ENCODE results near the gene CKMT1A. TPM values are rescaled to one million over a fixed set of nuclear protein-coding genes. Genes with fewer than 3 reads are reported as not detected.
A peak's percentile ranks its signal among the peaks of the same experiment; 100 is the strongest.
"Not testable (repeated sequence)": the region's sequence is repeated elsewhere in the genome, so short reads cannot be mapped to it uniquely, and the experiment has no call there.

CKMT1A gene
- total and polyA plus RNA-seq, 2 of the 4 experiments (the other 2 are of a cell fraction) = not detected

DNA sequence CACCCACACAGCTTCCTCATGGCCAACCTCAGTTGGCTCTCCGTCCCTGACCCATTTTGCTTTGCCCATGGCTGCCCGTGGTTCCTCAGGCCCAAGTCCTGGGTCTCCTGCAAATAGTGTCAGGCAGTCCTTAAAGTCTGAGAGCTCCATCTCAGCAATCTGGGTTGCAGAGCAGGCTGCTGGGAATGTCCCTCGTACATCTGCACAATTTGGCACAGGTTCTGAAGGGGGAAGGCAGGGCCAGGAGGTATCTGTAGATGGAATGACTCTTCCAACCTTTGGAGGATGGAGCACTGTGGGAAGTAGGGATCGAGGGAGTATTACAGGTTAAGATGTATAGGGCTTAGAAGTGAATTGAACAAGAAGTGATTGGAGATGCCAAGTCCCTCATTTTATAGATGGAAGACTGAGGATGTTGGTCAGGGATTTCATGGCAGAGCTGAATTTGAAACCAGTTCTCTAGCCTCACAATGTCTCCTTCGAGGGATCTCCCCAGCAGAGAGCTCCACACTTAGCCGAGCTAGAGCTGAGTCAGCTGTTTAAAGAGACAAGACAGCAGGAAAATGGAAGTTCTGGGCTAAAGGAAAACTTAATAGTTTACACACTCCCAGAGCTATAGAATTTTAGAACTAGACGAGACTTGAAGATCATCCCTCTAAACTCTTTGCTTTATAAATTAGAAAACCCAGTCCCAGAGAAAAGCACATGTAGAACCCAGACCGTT lies 9.2 kb downstream of the CKMT1A start:
- in situ Hi-C loops (cut with MboI; ENCODE audit: low sequenced_read_pairs) = no loop called here
- ChIA-PET POLR2A (ENCODE audit: unreplicated experiment) (no interaction called here), CTCF (no interaction called here)
- Histone ChIP-seq H2BK15ac (ENCODE audit: low read depth, low read length) (no peak overlapping the region), H4K20me1 (ENCODE audit: insufficient read depth, low read length) (no peaks in the 10 kb centered on the region), H3K9ac (ENCODE audit: low read depth, low read length) (no peak overlapping the region), H3K4me1 (ENCODE audit: control insufficient read depth, insufficient read depth, low read length) (no peaks in the 10 kb centered on the region), H2BK5ac (ENCODE audit: low read depth, low read length, poor library complexity, severe bottlenecking) (no peak overlapping the region), H2AK5ac (ENCODE audit: low read depth, low read length) (no peak overlapping the region), H3K4me2 (ENCODE audit: low read depth, low read length) (no peak overlapping the region), H2BK120ac (ENCODE audit: low read depth, low read length) (no peak overlapping the region), H3K14ac (replicated peaks; ENCODE audit: low read depth, low read length) (no peak overlapping the region), H3K4me3 (ENCODE audit: insufficient read depth, low read depth, low read length) (no peak overlapping the region), H3K9me1 (ENCODE audit: insufficient read depth, low read length) (no peaks in the 10 kb centered on the region), H4K91ac (ENCODE audit: insufficient read depth, low read depth, low read length) (no peak overlapping the region), H4K5ac (ENCODE audit: low read depth, low read length) (no peak overlapping the region), H3K56ac (ENCODE audit: extremely low read depth, insufficient read depth, low read length) (no peak overlapping the region), H3K4ac (ENCODE audit: low read depth, low read length) (no peak overlapping the region), H3K27ac (ENCODE audit: insufficient read depth, low read length) (no peak overlapping the region), H4K8ac (ENCODE audit: low read depth in 2 of 2, low read length in 2 of 2) (no peak overlapping the region), H2AK9ac (replicated peaks; ENCODE audit: low read depth, low read length, poor library complexity) (no peak overlapping the region), H3K36me3 (ENCODE audit: control insufficient read depth, insufficient read depth, low read length) (no peaks in the 10 kb centered on the region), H3K18ac (ENCODE audit: low read depth, low read length) (no peak overlapping the region), H3K27me3 (ENCODE audit: control insufficient read depth, insufficient read depth, low read length) (peaks cover 18% of the 10 kb centered on the region), H2AFZ (replicated peaks; ENCODE audit: low read length, poor library complexity) (no peak overlapping the region), H2BK20ac (ENCODE audit: low read depth, low read length) (no peak overlapping the region), H3K9me3 (ENCODE audit: control insufficient read depth, insufficient read depth, low read length) (no peaks in the 10 kb centered on the region), H3K79me1 (ENCODE audit: low read depth in 1 of 2, low read length in 2 of 2) (no peaks in the 10 kb centered on the region), H3K23ac (ENCODE audit: low read depth, low read length) (no peak overlapping the region)
- 33% methylated on average over 3 of the region's 8 CpGs; no CpG with 5 or more reads in 1 of the 2 experiments for WGBS, 2 experiments (ENCODE audit: extremely low coverage in 2 of 2, insufficient read length in 1 of 2)
- no peak for DNase-seq
- BruUV-seq (replicated peaks) = no TSS peak
- peak; percentile 76 for TF ChIP-seq MAFK (IDR thresholded peaks at IDR 0.05; ENCODE audit: low read depth, low read length)
- TF ChIP-seq, protein P1, sequence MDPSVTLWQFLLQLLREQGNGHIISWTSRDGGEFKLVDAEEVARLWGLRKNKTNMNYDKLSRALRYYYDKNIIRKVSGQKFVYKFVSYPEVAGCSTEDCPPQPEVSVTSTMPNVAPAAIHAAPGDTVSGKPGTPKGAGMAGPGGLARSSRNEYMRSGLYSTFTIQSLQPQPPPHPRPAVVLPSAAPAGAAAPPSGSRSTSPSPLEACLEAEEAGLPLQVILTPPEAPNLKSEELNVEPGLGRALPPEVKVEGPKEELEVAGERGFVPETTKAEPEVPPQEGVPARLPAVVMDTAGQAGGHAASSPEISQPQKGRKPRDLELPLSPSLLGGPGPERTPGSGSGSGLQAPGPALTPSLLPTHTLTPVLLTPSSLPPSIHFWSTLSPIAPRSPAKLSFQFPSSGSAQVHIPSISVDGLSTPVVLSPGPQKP (IDR thresholded peaks at IDR 0.05; ENCODE audit: borderline replicate concordance, low read depth, low read length) = no peak
- intact Hi-C loops (cut with micrococcal nuclease) = no loop called here
- ATAC-seq (ENCODE audit: low read depth) = no peak
- dilution Hi-C loops (cut with HindIII; ENCODE audit: low sequenced_read_pairs, unreplicated experiment) = no loop called here

DNA sequence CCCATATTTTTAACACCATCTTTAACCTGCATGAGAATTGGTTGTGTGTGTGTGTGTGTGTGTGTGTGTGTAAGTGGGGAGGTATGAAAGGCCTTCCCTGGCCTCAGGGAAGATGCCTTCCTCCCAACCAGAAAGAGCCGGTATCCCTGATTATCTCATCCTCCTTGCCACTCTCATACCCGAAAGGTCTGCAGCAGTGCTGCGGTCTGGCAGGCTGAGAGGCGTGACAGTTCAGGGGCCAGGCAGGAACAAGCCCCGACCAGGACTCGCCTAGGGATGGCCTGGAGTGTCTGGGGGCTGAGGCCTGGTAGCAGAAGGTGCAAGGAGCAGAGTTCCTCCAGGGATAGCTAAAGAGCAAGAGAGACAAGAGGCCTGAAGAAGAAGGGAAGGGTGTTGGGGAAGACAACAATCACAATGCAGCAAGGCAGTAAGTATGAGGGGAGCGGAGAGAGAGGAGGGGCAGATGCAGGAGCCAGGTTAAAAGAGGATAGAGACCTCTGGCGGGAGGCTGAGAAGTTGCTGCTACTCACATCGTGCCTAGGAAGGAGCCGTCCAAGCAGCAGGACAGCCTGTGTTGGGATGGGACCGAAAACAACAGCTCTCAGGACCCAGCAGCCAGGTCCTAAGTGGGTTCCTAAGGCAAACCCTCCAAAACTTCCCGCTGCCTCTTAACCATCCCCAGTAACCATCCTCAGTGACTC lies 16.9 kb downstream of the CKMT1A start:
- H2BK5ac ChIP-seq (ENCODE audit: low read depth, low read length, poor library complexity, severe bottlenecking); H4K20me1 ChIP-seq (ENCODE audit: insufficient read depth, low read length); ATAC-seq (ENCODE audit: low read depth); H2BK20ac ChIP-seq (ENCODE audit: low read depth, low read length); H3K27me3 ChIP-seq (ENCODE audit: control insufficient read depth, insufficient read depth, low read length); dilution Hi-C loops (cut with HindIII; ENCODE audit: low sequenced_read_pairs, unreplicated experiment); H4K8ac ChIP-seq (ENCODE audit: low read depth in 2 of 2, low read length in 2 of 2); POLR2A ChIA-PET (ENCODE audit: unreplicated experiment); H3K9me3 ChIP-seq (ENCODE audit: control insufficient read depth, insufficient read depth, low read length); H4K5ac ChIP-seq (ENCODE audit: low read depth, low read length); H3K18ac ChIP-seq (ENCODE audit: low read depth, low read length); H3K4me3 ChIP-seq (ENCODE audit: insufficient read depth, low read depth, low read length); H3K36me3 ChIP-seq (ENCODE audit: control insufficient read depth, insufficient read depth, low read length); H3K56ac ChIP-seq (ENCODE audit: extremely low read depth, insufficient read depth, low read length); H3K14ac ChIP-seq (replicated peaks; ENCODE audit: low read depth, low read length); H2AFZ ChIP-seq (replicated peaks; ENCODE audit: low read length, poor library complexity); H3K4me1 ChIP-seq (ENCODE audit: control insufficient read depth, insufficient read depth, low read length); intact Hi-C loops (cut with micrococcal nuclease); H2BK120ac ChIP-seq (ENCODE audit: low read depth, low read length); H3K4me2 ChIP-seq (ENCODE audit: low read depth, low read length); BruUV-seq (replicated peaks); DNase-seq; H3K23ac ChIP-seq (ENCODE audit: low read depth, low read length); H3K9ac ChIP-seq (ENCODE audit: low read depth, low read length); H3K4ac ChIP-seq (ENCODE audit: low read depth, low read length); H3K79me1 ChIP-seq (ENCODE audit: low read depth in 1 of 2, low read length in 2 of 2); H4K91ac ChIP-seq (ENCODE audit: insufficient read depth, low read depth, low read length); H2AK5ac ChIP-seq (ENCODE audit: low read depth, low read length); H3K27ac ChIP-seq (ENCODE audit: insufficient read depth, low read length); CTCF ChIA-PET; H2BK15ac ChIP-seq (ENCODE audit: low read depth, low read length); H2AK9ac ChIP-seq (replicated peaks; ENCODE audit: low read depth, low read length, poor library complexity); in situ Hi-C loops (cut with MboI; ENCODE audit: low sequenced_read_pairs); H3K9me1 ChIP-seq (ENCODE audit: insufficient read depth, low read length): not testable (repeated sequence)
- no CpG with 5 or more reads among the region's 12 CpGs for WGBS, 2 experiments (ENCODE audit: extremely low coverage in 2 of 2, insufficient read length in 1 of 2)
